Suprapubic skin (tissue), 4 donors: ENCODE data around the gene PACS2. TPM values are rescaled to one million over a fixed set of nuclear protein-coding genes. Genes with fewer than 3 reads are reported as not detected.
A peak's percentile ranks its signal among the peaks of the same experiment; 100 is the strongest.

Experiments used
- DNase-seq, 2 donors: peaks; one replicate each; pipeline ENCODE4 v3.0.0-alpha.2; 2019; ENCODE audit warnings: low spot score in 2 of 2
- H3K27ac ChIP-seq: fragments of 200-600 bp; sonication (generic); one replicate; pipeline ENCODE4 v1.5.1; 2019
- H3K27me3 ChIP-seq: fragments of 200-600 bp; sonication (generic); one replicate; pipeline ENCODE4 v1.5.1; 2019
- H3K36me3 ChIP-seq: fragments of 200-600 bp; sonication (generic); one replicate; pipeline ENCODE4 v1.5.1; 2019
- H3K4me1 ChIP-seq: fragments of 200-600 bp; sonication (generic); one replicate; pipeline ENCODE4 v1.5.1; 2019
- H3K4me3 ChIP-seq: fragments of 200-600 bp; sonication (generic); one replicate; pipeline ENCODE4 v1.5.1; 2019; ENCODE audit warnings: mild to moderate bottlenecking
- H3K9me3 ChIP-seq: fragments of 200-600 bp; sonication (generic); one replicate; pipeline ENCODE4 v1.5.1; 2019
- EP300 ChIP-seq: sonication (generic); formaldehyde crosslinking; IDR thresholded peaks from one replicate; pipeline ENCODE4 v1.6.1; 2017; ENCODE audit warnings: antibody characterized with exemption
- POLR2A ChIP-seq, 2 donors: fragments of 450-650 bp; IDR thresholded peaks; one replicate each; pipeline ENCODE4 v1.6.1; 2017; ENCODE audit warnings: antibody characterized with exemption in 2 of 2, mild to moderate bottlenecking in 2 of 2, moderate library complexity in 2 of 2
- POLR2AphosphoS5 ChIP-seq, 3 donors: sonication (generic); formaldehyde crosslinking; IDR thresholded peaks; one replicate each; pipeline ENCODE4 v1.6.1; 2017; ENCODE audit warnings: antibody characterized with exemption in 3 of 3
- WGBS: methylation state at CpG from one replicate; pipeline ENCODE4 v1.1.5; 2018; 5-methylcytosine and 5-hydroxymethylcytosine counted together
- total RNA-seq, 4 donors: library from RNA; depleted of rRNA; stranded (reverse); fragments of >200 nt; gene quantifications; one replicate each; pipeline ENCODE4 v1.1.0, GENCODE V29; 2016
- TF ChIP-seq, protein P1 (sequence below), 2 donors: fragments of 200-600 bp in 1 of 2; fragments of 450-650 bp in 1 of 2; sonication (generic) in 1 of 2; IDR thresholded peaks; one replicate each; pipeline ENCODE4 v1.5.1; 2016 to 2019; ENCODE audit warnings: antibody characterized with exemption in 2 of 2, mild to moderate bottlenecking in 1 of 2, moderate library complexity in 1 of 2

Gene PACS2
- total RNA-seq, 4 donors from 2014 or later = 41.9 to 100 (median 66.6) TPM

DNA sequence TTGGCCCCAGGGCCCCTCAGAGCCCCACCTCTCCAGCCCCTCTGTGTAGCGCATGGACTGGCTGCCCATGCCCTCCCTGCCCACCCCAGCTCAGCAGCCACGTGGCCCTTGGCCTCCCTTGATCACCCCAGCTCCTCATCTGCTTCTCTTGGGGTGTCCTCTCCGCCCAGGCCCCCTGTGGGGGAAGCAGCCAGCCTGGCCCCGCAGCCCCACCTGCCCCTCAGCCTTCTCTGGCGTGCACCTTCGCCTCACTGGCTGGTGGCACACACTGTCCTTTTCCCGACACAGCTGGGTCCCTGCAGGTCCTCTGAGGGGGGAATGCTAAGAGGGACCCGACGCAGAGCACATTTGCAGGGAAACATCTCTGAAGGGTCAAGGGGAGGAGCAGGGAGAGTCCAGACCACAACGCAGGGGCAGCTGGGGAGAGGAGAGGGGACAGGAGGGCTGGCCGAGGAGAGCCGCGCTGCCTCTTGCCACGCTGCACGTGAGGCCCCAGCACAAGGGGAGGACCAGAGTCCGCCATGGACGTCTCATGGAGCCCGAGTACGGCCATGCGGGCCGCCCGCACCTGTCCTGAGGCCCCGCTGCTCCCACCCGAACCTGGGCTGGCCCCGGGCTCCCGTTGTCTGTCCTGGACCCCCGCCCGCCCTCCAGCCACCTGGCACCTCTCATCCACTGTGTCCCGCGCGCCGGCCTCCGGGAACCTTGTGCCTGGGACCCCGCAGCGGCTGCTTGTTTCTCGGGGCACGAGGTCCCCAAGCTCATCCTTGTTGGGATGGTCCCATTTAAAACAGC, 36.1 kb downstream of the PACS2 start:
- Histone ChIP-seq H3K27ac (no peak overlapping the region), H3K27me3 (no peaks in the 10 kb centered on the region), H3K36me3 (peaks cover 31% of the 10 kb centered on the region), H3K4me1 (peaks cover 20% of the 10 kb centered on the region), H3K9me3 (no peaks in the 10 kb centered on the region), H3K4me3 (no peak overlapping the region)
- WGBS = 92% methylated on average over 29 of the region's 37 CpGs
- TF ChIP-seq, protein P1, sequence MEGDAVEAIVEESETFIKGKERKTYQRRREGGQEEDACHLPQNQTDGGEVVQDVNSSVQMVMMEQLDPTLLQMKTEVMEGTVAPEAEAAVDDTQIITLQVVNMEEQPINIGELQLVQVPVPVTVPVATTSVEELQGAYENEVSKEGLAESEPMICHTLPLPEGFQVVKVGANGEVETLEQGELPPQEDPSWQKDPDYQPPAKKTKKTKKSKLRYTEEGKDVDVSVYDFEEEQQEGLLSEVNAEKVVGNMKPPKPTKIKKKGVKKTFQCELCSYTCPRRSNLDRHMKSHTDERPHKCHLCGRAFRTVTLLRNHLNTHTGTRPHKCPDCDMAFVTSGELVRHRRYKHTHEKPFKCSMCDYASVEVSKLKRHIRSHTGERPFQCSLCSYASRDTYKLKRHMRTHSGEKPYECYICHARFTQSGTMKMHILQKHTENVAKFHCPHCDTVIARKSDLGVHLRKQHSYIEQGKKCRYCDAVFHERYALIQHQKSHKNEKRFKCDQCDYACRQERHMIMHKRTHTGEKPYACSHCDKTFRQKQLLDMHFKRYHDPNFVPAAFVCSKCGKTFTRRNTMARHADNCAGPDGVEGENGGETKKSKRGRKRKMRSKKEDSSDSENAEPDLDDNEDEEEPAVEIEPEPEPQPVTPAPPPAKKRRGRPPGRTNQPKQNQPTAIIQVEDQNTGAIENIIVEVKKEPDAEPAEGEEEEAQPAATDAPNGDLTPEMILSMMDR (IDR thresholded peaks at IDR 0.05) = no peak
- TF ChIP-seq EP300 (no peak), POLR2AphosphoS5 (IDR thresholded peaks at IDR 0.05) (no peak), POLR2A (IDR thresholded peaks at IDR 0.05) (no peak)
- no peak for DNase-seq

DNA sequence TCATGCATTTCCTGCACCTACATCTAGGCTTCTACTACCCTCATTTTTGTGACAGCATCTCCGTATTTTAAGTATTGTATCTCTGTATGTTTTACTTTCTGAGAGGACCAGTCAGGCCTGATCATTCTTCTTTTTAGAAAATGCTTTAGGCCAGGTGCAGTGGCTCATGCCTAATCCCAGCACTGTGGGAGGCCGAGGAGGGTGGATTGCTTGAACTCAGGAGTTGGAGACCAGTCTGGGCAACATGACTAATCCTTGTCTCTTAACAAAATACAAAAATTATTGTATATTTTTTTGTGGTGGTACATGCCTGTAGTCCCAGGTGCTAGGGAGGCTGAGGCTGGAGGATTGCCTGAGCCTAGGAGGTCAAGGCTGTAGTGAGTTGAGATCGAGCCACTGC, 36.9 kb downstream of the PACS2 start:
- Histone ChIP-seq H3K4me3 (no peak overlapping the region), H3K4me1 (peaks cover 20% of the 10 kb centered on the region), H3K9me3 (no peaks in the 10 kb centered on the region), H3K36me3 (peaks cover 38% of the 10 kb centered on the region), H3K27ac (no peak overlapping the region), H3K27me3 (no peaks in the 10 kb centered on the region)
- 95% methylated on average over 3 of the region's 3 CpGs for WGBS
- TF ChIP-seq POLR2A (IDR thresholded peaks at IDR 0.05) (no peak), POLR2AphosphoS5 (IDR thresholded peaks at IDR 0.05) (no peak), EP300 (no peak)
- TF ChIP-seq, protein P1 (IDR thresholded peaks at IDR 0.05) = no peak
- DNase-seq = no peak

DNA sequence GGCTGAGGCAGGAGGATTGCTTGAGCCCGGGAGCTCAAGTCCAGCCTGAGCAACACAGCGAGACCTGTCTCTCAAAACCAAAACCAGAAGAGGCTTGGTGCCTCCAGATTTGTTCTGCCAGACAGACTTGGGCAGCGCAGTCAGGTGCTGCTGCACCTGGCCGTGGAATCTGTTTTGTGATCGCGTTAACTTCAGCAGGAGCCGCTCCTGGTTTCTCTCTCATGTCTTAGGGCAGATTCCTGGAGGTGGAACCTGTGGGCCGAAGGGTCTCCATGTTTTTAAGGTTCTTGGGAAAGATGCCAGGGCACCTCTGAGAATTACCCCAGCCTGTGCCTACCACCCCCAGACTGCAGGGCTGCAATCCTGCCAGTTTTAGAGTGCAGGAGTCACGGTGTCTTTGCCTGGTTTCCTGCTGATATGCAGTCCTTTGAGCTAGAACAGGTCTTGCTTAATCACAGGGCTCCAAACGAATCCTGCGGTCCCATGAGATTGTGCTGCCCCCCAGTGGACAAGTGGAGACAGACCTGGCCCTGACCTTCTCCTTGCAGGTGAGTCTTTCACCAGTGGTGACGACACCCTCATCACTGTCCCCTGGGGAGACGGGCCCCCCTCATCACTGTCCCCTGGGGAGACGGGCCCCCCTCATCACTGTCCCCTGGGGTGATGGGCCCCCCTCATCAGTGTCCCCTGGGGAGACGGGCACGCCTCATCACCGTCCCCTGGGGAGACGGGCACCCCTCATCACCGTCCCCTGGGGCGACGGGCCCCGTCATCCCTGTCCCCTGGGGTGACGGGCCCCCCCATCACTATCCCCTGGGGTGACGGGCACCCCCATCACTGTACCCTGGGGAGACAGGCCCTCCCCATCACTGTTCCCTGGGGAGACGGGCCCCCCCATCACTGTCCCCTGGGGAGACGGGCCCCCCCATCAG, 37.6 kb downstream of the PACS2 start:
- TF ChIP-seq, protein P1 (IDR thresholded peaks at IDR 0.05) = peak; percentile 81 to 83
- no peak for TF ChIP-seq EP300
- peaks cover 19% of the 10 kb centered on the region for H3K4me1 ChIP-seq
- H3K36me3 ChIP-seq = peaks cover 41% of the 10 kb centered on the region
- no peaks in the 10 kb centered on the region for H3K27me3 ChIP-seq
- H3K4me3 ChIP-seq = no peak overlapping the region
- no peaks in the 10 kb centered on the region for H3K9me3 ChIP-seq
- peak; percentile 85 to 91 for DNase-seq
- no peak overlapping the region for H3K27ac ChIP-seq
- WGBS = 39% methylated on average over 10 of the region's 26 CpGs

- Histone ChIP-seq H3K27ac (no peak overlapping the region), H3K36me3 (peaks cover 47% of the 10 kb centered on the region), H3K4me3 (no peak overlapping the region), H3K9me3 (no peaks in the 10 kb centered on the region), H3K4me1 (peaks cover 10% of the 10 kb centered on the region), H3K27me3 (no peaks in the 10 kb centered on the region)
- 100% methylated on average over 1 of the region's 10 CpGs for WGBS
- no peak for DNase-seq
- TF ChIP-seq EP300 = no peak
- no peak for TF ChIP-seq POLR2A (IDR thresholded peaks at IDR 0.05)
- TF ChIP-seq, protein P1 (IDR thresholded peaks at IDR 0.05) = no peak
- no peak for TF ChIP-seq POLR2AphosphoS5 (IDR thresholded peaks at IDR 0.05)
Observed at GRCh38 chr14:105353136-105353535, 38.6 kb downstream of the PACS2 start.

- Histone ChIP-seq H3K9me3 (no peaks in the 10 kb centered on the region), H3K4me3 (no peak overlapping the region), H3K36me3 (peaks cover 45% of the 10 kb centered on the region), H3K27me3 (no peaks in the 10 kb centered on the region), H3K4me1 (peaks cover 6% of the 10 kb centered on the region), H3K27ac (no peak overlapping the region)
- 97% methylated on average over 16 of the region's 20 CpGs for WGBS
- TF ChIP-seq, protein P1 (IDR thresholded peaks at IDR 0.05) = no peak
- TF ChIP-seq POLR2AphosphoS5 (IDR thresholded peaks at IDR 0.05) = no peak
- no peak for TF ChIP-seq POLR2A (IDR thresholded peaks at IDR 0.05)
- TF ChIP-seq EP300 = no peak
- no peak for DNase-seq
Observed at GRCh38 chr14:105354541-105354940, 40.0 kb downstream of the PACS2 start.
